Right lobe of liver (tissue), 6 donors: ENCODE results near the gene PDZRN4. TPM values are rescaled to one million over a fixed set of nuclear protein-coding genes. Genes with fewer than 3 reads are reported as not detected.

Experiments used
- ATAC-seq, 4 donors: fragments of 200-7000 bp; cut with Tn5 transposase; one replicate each; pipeline ENCODE4 v1.9.1; 2020; ENCODE audit warnings: mild to moderate bottlenecking in 4 of 4, moderate library complexity in 4 of 4
- DNase-seq, 3 donors: peaks; one replicate each; pipeline ENCODE4 v3.0.0-alpha.2; 2020
- H3K27ac ChIP-seq, 3 donors: fragments of 200-600 bp; one replicate each; pipeline ENCODE4 v1.8.0; 2022
- H3K27me3 ChIP-seq, 2 donors: fragments of 200-600 bp; one replicate each; pipeline ENCODE4 v1.8.0; 2022
- H3K36me3 ChIP-seq, 4 donors: fragments of 200-600 bp; sonication (generic) in 1 of 4; one replicate each; pipeline versions ENCODE4 v1.5.1 to v1.8.0; 2017 to 2022; ENCODE audit warnings: control low read depth in 1 of 4
- H3K4me1 ChIP-seq, 4 donors: fragments of 200-600 bp; sonication (generic) in 1 of 4; one replicate each; pipeline versions ENCODE4 v1.5.1 to v1.8.0; 2017 to 2022; ENCODE audit warnings: control low read depth in 1 of 4
- H3K4me3 ChIP-seq, 3 donors: fragments of 200-600 bp; one replicate each; pipeline ENCODE4 v1.8.0; 2022
- H3K9me3 ChIP-seq, 4 donors: fragments of 200-600 bp; sonication (generic) in 1 of 4; one replicate each; pipeline versions ENCODE4 v1.5.1 to v1.8.0; 2017 to 2022; ENCODE audit warnings: control low read depth in 1 of 4
- POLR2A ChIP-seq: fragments of 450-650 bp; IDR thresholded peaks from one replicate; pipeline ENCODE4 v1.6.1; 2017; ENCODE audit warnings: antibody characterized with exemption, mild to moderate bottlenecking
- WGBS: methylation state at CpG from one replicate; pipeline ENCODE4 v1.1.6; 2018; ENCODE audit warnings: low coverage, low lambda C conversion rate; ENCODE audit not compliant: insufficient coverage; ENCODE audit errors: missing lambda C conversion rate; 5-methylcytosine and 5-hydroxymethylcytosine counted together
- intact Hi-C, 2 donors: fragments of 100-400 bp; cut with DNase I; formaldehyde crosslinking; loops; one replicate each; pipeline versions ENCODE4 v1.11.2 to v1.14.1; 2022
- total RNA-seq, 6 experiments: library from RNA; depleted of rRNA in 2 of 6; stranded (reverse); fragments of >200 nt in 2 of 6; fragmentation: NEBNext Ultra II Directional in 3 of 6; extraction: Animal tissue kit (Norgen Biotek cat#: 25700) in 3 of 6; gene quantifications; one replicate each; pipeline versions ENCODE4 v1.1.0 to v1.2.4, GENCODE V29; 2016 to 2023
- TF ChIP-seq, protein P1 (sequence below), 4 donors: fragments of 200-600 bp in 3 of 4; fragments of 450-650 bp in 1 of 4; IDR thresholded peaks; one replicate each; pipeline versions ENCODE4 v1.5.1 to v1.8.0; 2016 to 2022; ENCODE audit warnings: antibody characterized with exemption in 4 of 4, mild to moderate bottlenecking in 2 of 4
- donor health status: DM: no; HTN: yes; CAD: no.
- donor health status: DM: no; HTN: no; CAD: no.
- donor health status: DM: no; HTN: no; CAD: no.
- donor health status: DM: no; HTN: yes; CAD: no.
- donor health status: DM: no; HTN: yes; CAD: no.

PDZRN4 gene
- total RNA-seq, 6 experiments from 2014 or later: 0.12 to 0.49 (median 0.42) TPM; not detected in 1

DNA sequence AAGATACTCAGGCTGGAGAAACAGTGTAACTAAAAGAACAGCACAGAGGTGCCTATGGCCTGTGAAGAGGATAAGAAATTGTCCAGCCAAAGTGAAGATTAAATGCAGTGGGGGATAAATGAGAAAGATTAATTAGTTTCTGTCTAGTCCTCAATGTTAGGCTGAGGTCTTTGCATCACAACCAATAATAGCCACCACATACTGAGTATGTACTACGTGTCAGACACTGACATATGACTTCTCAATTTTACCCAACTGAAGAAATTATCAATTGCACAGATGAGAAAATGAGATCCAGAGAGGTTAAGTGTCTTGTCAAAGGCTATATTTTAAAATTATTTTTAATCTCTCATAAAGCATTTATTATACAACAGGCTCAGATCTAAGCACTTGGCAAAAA is 285.9 kb downstream of the PDZRN4 start:
- intact Hi-C loops: no loop called here
- WGBS: 45% methylated on average over 1 of the region's 1 CpG
- Histone ChIP-seq H3K4me1 (no peaks in the 10 kb centered on the region), H3K4me3 (no peak overlapping the region), H3K27me3 (no peaks in the 10 kb centered on the region), H3K27ac (no peak overlapping the region), H3K9me3 (no peaks in the 10 kb centered on the region), H3K36me3 (no peaks in the 10 kb centered on the region)
- DNase-seq: no peak
- no peak for ATAC-seq
- no peak for TF ChIP-seq POLR2A
- TF ChIP-seq, protein P1, sequence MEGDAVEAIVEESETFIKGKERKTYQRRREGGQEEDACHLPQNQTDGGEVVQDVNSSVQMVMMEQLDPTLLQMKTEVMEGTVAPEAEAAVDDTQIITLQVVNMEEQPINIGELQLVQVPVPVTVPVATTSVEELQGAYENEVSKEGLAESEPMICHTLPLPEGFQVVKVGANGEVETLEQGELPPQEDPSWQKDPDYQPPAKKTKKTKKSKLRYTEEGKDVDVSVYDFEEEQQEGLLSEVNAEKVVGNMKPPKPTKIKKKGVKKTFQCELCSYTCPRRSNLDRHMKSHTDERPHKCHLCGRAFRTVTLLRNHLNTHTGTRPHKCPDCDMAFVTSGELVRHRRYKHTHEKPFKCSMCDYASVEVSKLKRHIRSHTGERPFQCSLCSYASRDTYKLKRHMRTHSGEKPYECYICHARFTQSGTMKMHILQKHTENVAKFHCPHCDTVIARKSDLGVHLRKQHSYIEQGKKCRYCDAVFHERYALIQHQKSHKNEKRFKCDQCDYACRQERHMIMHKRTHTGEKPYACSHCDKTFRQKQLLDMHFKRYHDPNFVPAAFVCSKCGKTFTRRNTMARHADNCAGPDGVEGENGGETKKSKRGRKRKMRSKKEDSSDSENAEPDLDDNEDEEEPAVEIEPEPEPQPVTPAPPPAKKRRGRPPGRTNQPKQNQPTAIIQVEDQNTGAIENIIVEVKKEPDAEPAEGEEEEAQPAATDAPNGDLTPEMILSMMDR (IDR thresholded peaks at IDR 0.05): no peak

DNA sequence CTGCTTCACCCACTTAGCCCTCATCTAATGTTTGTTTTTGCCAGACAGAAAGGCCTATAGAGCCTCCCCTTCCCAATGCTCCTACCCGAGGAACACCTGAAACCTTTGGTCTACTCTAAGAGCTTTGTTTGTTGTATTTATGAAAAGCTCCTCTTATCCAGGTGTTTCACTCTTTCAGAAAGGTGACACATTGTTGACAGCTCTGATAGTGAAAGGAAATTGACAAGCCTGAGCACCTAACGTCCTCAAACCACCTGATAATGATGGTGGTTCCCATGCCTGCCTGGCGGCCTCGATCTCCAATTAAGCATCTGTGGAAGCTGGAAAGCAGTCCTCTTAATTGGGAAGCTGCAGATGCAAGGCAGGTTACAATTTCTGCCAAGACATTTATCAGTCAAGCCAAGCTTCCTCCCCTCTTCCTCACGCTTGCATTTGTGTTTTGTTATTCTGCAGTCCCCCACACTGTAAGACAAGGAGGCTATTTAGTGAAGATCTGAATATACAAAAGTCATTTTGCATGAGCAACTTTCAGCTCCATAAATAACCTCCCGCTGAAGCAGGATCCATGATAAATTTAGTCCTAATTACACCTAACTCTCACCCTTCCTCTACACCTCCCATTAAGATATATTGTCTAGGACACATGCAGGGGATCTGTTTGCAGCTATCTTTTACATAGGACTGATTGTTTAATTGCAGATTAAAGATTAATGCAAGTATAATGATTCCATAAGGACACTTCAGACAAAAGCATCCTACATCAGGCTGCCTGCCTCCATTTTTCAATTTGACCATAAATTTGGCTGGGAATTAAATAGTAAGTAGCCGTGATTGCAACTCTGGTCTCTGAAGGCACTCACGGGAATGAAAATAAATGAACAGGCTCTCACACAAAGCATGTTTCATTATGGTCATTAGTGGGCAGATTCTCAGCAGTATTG is 288.6 kb downstream of the PDZRN4 start:
- 50% methylated on average over 8 of the region's 8 CpGs for WGBS

DNA sequence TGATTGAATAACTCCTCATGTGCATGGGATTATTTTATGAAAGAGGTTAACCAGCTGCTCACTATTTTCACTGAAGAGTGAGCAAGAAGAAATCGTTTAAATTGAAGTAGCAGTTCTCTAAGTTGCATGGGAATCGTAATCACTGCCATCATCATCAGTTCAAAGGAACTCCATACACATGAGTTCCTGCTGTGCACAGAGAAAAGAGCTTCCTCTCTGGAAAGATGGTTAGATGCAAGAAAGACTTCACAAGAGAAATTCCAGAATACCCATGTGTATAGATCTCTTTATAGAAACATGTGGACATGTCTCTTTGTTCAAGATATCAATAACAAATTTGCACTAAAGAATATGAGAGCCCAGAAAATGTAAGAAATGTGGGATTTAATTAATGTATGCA is 291.3 kb downstream of the PDZRN4 start:
- WGBS: 57% methylated on average over 2 of the region's 2 CpGs
- ATAC-seq: no peak

More for the DNA sequence above, 288.6 kb downstream of the PDZRN4 start:
- intact Hi-C loops: no loop called here
- Histone ChIP-seq H3K27me3 (no peaks in the 10 kb centered on the region), H3K9me3 (no peaks in the 10 kb centered on the region), H3K27ac (no peak overlapping the region), H3K36me3 (no peaks in the 10 kb centered on the region), H3K4me1 (no peaks in the 10 kb centered on the region), H3K4me3 (no peak overlapping the region)
- no peak for TF ChIP-seq POLR2A
- TF ChIP-seq, protein P1 (IDR thresholded peaks at IDR 0.05): no peak
- ATAC-seq (no peak), DNase-seq (no peak)

DNA sequence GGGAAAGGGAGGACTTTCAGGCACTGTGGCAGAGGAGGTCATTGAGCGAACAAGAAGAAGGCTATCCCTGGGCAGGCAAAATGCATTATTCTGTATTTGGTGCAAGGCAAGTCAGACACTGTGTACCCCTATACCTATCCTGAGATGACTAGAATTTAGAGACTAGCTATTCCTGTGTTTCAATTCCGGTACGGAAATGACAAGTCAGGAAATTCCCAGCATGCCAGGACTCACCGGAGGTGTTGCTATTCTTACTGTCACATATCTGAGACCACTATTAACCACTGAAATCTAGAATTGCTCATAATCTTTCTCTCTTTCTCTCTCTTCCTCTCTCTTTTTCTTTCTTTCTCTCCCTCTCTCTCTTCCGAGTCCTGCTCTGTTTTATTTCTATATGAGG is 297.1 kb downstream of the PDZRN4 start:
- no peak overlapping the region for H3K27ac ChIP-seq
- no peak for TF ChIP-seq POLR2A
- TF ChIP-seq, protein P1 (IDR thresholded peaks at IDR 0.05): no peak
- no peaks in the 10 kb centered on the region for H3K4me1 ChIP-seq
- no peaks in the 10 kb centered on the region for H3K9me3 ChIP-seq
- peak in 1 of 4 donors; percentile 64 for ATAC-seq
- WGBS: 47% methylated on average over 5 of the region's 5 CpGs
- H3K4me3 ChIP-seq: no peak overlapping the region
- H3K36me3 ChIP-seq: no peaks in the 10 kb centered on the region
- DNase-seq: no peak
- no peaks in the 10 kb centered on the region for H3K27me3 ChIP-seq
- intact Hi-C loops: no loop called here

More for the DNA sequence above, 291.3 kb downstream of the PDZRN4 start:
- Histone ChIP-seq H3K36me3 (no peaks in the 10 kb centered on the region), H3K4me3 (no peak overlapping the region), H3K9me3 (no peaks in the 10 kb centered on the region), H3K27me3 (no peaks in the 10 kb centered on the region), H3K27ac (no peak overlapping the region), H3K4me1 (no peaks in the 10 kb centered on the region)
- intact Hi-C loops: no loop called here
- DNase-seq: no peak
- TF ChIP-seq, protein P1 (IDR thresholded peaks at IDR 0.05): no peak
- no peak for TF ChIP-seq POLR2A
